ENCODE results near the gene CYBA.

DNA sequence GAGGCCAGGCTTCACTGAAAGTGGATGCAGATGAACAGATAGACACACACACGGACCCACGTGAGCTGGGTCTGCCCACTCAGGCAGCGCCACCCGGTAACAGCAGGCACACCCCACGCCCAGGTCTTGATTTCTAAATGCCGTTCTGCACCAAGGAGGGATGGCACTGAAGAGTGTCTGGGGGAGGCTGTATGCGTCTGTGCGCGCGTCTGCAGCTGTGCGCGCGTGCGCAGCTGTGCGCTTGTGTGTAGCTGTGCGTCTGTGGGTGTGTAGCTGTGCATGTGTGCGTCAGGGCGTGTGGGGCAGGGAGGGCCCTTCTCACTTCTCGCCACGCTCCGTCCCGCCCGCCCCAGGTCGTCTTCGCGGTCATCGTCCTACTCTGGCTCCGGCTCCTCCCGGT is 28.0 kb downstream of the CYBA start:
- TF ChIP-seq, protein P1, sequence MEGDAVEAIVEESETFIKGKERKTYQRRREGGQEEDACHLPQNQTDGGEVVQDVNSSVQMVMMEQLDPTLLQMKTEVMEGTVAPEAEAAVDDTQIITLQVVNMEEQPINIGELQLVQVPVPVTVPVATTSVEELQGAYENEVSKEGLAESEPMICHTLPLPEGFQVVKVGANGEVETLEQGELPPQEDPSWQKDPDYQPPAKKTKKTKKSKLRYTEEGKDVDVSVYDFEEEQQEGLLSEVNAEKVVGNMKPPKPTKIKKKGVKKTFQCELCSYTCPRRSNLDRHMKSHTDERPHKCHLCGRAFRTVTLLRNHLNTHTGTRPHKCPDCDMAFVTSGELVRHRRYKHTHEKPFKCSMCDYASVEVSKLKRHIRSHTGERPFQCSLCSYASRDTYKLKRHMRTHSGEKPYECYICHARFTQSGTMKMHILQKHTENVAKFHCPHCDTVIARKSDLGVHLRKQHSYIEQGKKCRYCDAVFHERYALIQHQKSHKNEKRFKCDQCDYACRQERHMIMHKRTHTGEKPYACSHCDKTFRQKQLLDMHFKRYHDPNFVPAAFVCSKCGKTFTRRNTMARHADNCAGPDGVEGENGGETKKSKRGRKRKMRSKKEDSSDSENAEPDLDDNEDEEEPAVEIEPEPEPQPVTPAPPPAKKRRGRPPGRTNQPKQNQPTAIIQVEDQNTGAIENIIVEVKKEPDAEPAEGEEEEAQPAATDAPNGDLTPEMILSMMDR (optimal IDR thresholded peaks at IDR 0.05 in 1 of 3, IDR thresholded peaks at IDR 0.05 in 1 of 3, conservative IDR thresholded peaks at IDR 0.05 in 1 of 3; ENCODE audit: extremely low read depth in 1 of 3, insufficient read depth in 2 of 3, low read length in 3 of 3), result no peak
- TF ChIP-seq EZH2 (IDR thresholded peaks at IDR 0.05; ENCODE audit: low read length), result no peak
